Osteoblast (primary cell): ENCODE results near the gene DHRS1. TPM values are rescaled to one million over a fixed set of nuclear protein-coding genes. Genes with fewer than 3 reads are reported as not detected.

Experiments used
- DNase-seq: peaks from one replicate; pipeline ENCODE4 v3.0.0; 2011; ENCODE audit warnings: low spot score, mixed read lengths; ENCODE audit not compliant: insufficient read length; ENCODE audit errors: missing footprints
- H2AFZ ChIP-seq: 2 replicates; pipeline ENCODE4 v1.6.0; 2011; ENCODE audit warnings: mild to moderate bottlenecking, low read length
- H3K27ac ChIP-seq: 2 replicates; pipeline ENCODE4 v1.5.1; 2011; ENCODE audit warnings: mild to moderate bottlenecking, low read depth, low read length, moderate library complexity
- H3K27me3 ChIP-seq: 2 replicates; pipeline ENCODE4 v1.6.0; 2012; ENCODE audit warnings: mild to moderate bottlenecking, control low read depth, inconsistent platforms, low read length, moderate library complexity; ENCODE audit not compliant: insufficient read depth
- H3K36me3 ChIP-seq: 2 replicates; pipeline ENCODE4 v1.5.1; 2011; ENCODE audit warnings: mild to moderate bottlenecking, low read length, control low read depth, moderate library complexity; ENCODE audit not compliant: insufficient read depth
- H3K4me1 ChIP-seq: 2 replicates; pipeline ENCODE4 v1.5.1; 2011; ENCODE audit warnings: mild to moderate bottlenecking, low read length, control low read depth, moderate library complexity; ENCODE audit not compliant: insufficient read depth
- H3K4me2 ChIP-seq: 2 replicates; pipeline ENCODE4 v1.6.0; 2011; ENCODE audit warnings: mild to moderate bottlenecking, low read length; ENCODE audit not compliant: insufficient read depth
- H3K4me3 ChIP-seq: fragments of 200-600 bp; sonication (generic); 3 replicates; pipeline ENCODE4 v1.5.1; 2012; ENCODE audit warnings: mild to moderate bottlenecking, low read length, inconsistent platforms; ENCODE audit not compliant: insufficient read depth
- H3K79me2 ChIP-seq: 2 replicates; pipeline ENCODE4 v1.6.0; 2012; ENCODE audit warnings: mild to moderate bottlenecking, low read length, control low read depth, inconsistent platforms; ENCODE audit not compliant: insufficient read depth
- H3K9me3 ChIP-seq: 2 replicates; pipeline ENCODE4 v1.5.1; 2011; ENCODE audit warnings: low read depth, low read length, control low read depth
- H4K20me1 ChIP-seq: 2 replicates; pipeline ENCODE4 v1.6.0; 2012; ENCODE audit warnings: mild to moderate bottlenecking, low read length, control low read depth; ENCODE audit not compliant: insufficient read depth
- CTCF ChIP-seq: IDR thresholded peaks from 2 replicates; pipeline ENCODE4 v1.5.1; 2011; ENCODE audit warnings: mild to moderate bottlenecking, low read depth, low read length, moderate library complexity; ENCODE audit errors: extremely low read depth
- total RNA-seq: library from RNA; depleted of rRNA; stranded (reverse); fragments of >200 nt; gene quantifications from 2 replicates; pipeline ENCODE4 v1.2.3, GENCODE V29; 2012

DHRS1 gene
- total RNA-seq, 1 donor: 9.8 TPM

DNA sequence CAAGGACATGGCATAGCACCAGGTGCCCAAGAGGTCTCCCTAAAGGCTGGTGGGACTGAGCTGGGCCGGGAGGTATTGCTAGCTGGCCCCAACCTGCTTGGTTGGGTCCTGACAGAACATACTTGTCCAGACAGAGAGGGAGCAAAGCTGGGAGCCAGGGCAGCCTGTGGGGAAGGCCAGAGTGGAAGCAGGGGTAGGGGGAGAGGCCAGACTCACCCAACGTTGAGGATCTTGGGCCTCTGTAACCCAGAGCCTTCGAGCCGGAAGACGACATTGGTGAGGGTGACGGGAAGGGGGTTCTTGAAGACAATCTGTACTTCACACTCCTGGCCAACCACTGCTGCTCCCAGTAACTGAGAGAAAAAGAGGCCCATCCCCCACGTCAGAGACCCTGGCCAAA is 45.6 kb downstream of the DHRS1 start:
- no peak overlapping the region for H3K27ac ChIP-seq
- H3K4me1 ChIP-seq: peaks cover 8% of the 10 kb centered on the region
- no peaks in the 10 kb centered on the region for H4K20me1 ChIP-seq
- H3K4me2 ChIP-seq: no peak overlapping the region
- no peak overlapping the region for H3K4me3 ChIP-seq
- H3K36me3 ChIP-seq: no peaks in the 10 kb centered on the region
- DNase-seq: no peak
- H3K27me3 ChIP-seq: no peaks in the 10 kb centered on the region
- TF ChIP-seq CTCF: no peak
- H2AFZ ChIP-seq: no peak overlapping the region
- no peaks in the 10 kb centered on the region for H3K9me3 ChIP-seq
- no peaks in the 10 kb centered on the region for H3K79me2 ChIP-seq

GRCh38 chr14:24252289-24253124 is 47.1 kb downstream of the DHRS1 start:
- H4K20me1 ChIP-seq: no peaks in the 10 kb centered on the region
- H3K4me2 ChIP-seq: no peak overlapping the region
- no peaks in the 10 kb centered on the region for H3K36me3 ChIP-seq
- no peak for TF ChIP-seq CTCF
- DNase-seq: peak; percentile 57
- H3K79me2 ChIP-seq: no peaks in the 10 kb centered on the region
- H3K27me3 ChIP-seq: no peaks in the 10 kb centered on the region
- H3K4me1 ChIP-seq: peaks cover 8% of the 10 kb centered on the region
- no peak overlapping the region for H2AFZ ChIP-seq
- H3K27ac ChIP-seq: no peak overlapping the region
- H3K4me3 ChIP-seq: no peak overlapping the region
- no peaks in the 10 kb centered on the region for H3K9me3 ChIP-seq

DNA sequence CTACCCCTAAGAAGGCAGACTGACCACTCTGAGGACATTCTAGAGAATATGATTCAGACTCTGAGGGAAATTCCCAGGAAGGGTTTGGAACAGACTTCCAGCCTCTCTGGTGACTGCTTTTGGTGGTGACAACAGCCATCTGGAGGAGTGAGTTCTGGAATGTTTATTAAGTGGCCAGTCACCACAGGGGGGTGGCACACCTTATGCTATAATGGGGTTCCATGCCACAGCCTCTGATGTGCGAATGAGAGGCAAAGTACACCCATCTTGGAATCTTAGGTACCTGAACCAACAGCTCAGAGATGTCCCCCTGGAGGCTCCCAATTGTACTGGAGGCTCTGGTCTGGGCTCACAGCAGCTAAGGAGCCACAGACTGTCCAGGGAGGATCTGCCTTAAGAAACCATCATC is 47.7 kb downstream of the DHRS1 start:
- Histone ChIP-seq H3K4me2 (no peak overlapping the region), H3K4me3 (no peak overlapping the region), H4K20me1 (no peaks in the 10 kb centered on the region), H3K27ac (no peak overlapping the region), H3K36me3 (no peaks in the 10 kb centered on the region), H3K79me2 (no peaks in the 10 kb centered on the region), H3K4me1 (peaks cover 8% of the 10 kb centered on the region), H2AFZ (no peak overlapping the region), H3K27me3 (no peaks in the 10 kb centered on the region), H3K9me3 (no peaks in the 10 kb centered on the region)
- TF ChIP-seq CTCF: peak; percentile 11
- DNase-seq: peak; percentile 75

DNA sequence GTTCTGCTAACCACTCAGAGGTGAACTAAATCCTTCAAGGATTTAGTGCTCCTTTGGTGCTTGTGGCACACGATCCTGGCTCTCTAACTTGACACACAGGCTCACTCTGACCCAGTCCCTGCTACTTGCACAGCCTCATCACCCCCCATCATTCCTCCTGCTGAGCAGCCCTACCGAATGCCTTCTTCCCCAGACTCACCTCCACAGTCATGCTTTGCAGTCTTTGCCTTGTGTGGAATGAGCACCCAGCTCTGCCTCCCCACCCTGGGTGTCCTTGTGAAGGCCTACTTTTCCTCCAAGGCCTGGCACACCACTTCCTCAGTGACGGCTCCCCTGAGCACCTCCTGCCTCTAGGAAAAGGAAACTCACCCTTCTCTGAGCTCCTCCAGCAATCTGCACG is 49.2 kb downstream of the DHRS1 start:
- H3K27me3 ChIP-seq: no peaks in the 10 kb centered on the region
- H3K79me2 ChIP-seq: no peaks in the 10 kb centered on the region
- no peak overlapping the region for H2AFZ ChIP-seq
- H4K20me1 ChIP-seq: no peaks in the 10 kb centered on the region
- peaks cover 8% of the 10 kb centered on the region for H3K4me1 ChIP-seq
- no peak overlapping the region for H3K4me3 ChIP-seq
- no peaks in the 10 kb centered on the region for H3K36me3 ChIP-seq
- DNase-seq: peak; percentile 54
- no peak overlapping the region for H3K4me2 ChIP-seq
- TF ChIP-seq CTCF: no peak
- no peak overlapping the region for H3K27ac ChIP-seq
- no peaks in the 10 kb centered on the region for H3K9me3 ChIP-seq
